ENCODE results near the gene OTOGL. TPM values are rescaled to one million over a fixed set of nuclear protein-coding genes. Genes with fewer than 3 reads are reported as not detected.

Gene OTOGL
- total and polyA plus RNA-seq, 8 donors, result 0.19 to 2.9 (median 0.33) TPM

DNA sequence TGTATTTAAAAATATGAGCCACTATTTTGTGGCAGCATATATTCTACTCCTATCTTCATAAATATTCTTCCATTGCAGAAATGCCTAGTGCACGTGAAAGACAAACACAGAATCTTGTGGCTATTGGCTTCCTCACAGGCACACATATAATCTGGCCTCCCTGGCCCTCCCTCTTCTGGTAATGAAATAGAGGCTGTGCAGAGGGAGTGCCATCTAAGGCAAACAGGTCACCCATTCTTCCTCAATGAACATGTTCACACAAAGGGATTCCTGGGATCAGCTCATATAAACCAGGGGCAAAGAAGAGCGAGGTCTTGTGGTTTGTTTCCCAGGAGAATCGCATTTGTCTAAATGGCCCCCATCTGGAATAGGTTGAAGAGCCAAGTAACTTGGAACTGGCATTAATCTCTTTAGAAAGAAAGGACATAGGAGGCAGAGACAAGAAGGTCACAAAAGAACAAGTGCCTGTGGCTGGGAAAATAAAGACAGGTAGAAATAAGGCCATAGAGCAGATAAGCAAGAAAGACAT is 173.1 kb downstream of the OTOGL start:
- Histone ChIP-seq H3K4me1 (no peaks in the 10 kb centered on the region), H3K4me3 (no peak overlapping the region), H3K27me3 (no peaks in the 10 kb centered on the region), H3K36me3 (no peaks in the 10 kb centered on the region), H3K27ac (no peak overlapping the region), H3K9me3 (no peaks in the 10 kb centered on the region)
- DNase-seq (no peak), ATAC-seq (no peak), FAIRE-seq (no peak)
- WGBS, 2 donors, result 78 to 86% methylated on average over 3 of the region's 3 CpGs
- TF ChIP-seq, protein P1, sequence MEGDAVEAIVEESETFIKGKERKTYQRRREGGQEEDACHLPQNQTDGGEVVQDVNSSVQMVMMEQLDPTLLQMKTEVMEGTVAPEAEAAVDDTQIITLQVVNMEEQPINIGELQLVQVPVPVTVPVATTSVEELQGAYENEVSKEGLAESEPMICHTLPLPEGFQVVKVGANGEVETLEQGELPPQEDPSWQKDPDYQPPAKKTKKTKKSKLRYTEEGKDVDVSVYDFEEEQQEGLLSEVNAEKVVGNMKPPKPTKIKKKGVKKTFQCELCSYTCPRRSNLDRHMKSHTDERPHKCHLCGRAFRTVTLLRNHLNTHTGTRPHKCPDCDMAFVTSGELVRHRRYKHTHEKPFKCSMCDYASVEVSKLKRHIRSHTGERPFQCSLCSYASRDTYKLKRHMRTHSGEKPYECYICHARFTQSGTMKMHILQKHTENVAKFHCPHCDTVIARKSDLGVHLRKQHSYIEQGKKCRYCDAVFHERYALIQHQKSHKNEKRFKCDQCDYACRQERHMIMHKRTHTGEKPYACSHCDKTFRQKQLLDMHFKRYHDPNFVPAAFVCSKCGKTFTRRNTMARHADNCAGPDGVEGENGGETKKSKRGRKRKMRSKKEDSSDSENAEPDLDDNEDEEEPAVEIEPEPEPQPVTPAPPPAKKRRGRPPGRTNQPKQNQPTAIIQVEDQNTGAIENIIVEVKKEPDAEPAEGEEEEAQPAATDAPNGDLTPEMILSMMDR (IDR thresholded peaks at IDR 0.05), result no peak
- intact Hi-C loops (cut with DNase I), result no loop called here

DNA sequence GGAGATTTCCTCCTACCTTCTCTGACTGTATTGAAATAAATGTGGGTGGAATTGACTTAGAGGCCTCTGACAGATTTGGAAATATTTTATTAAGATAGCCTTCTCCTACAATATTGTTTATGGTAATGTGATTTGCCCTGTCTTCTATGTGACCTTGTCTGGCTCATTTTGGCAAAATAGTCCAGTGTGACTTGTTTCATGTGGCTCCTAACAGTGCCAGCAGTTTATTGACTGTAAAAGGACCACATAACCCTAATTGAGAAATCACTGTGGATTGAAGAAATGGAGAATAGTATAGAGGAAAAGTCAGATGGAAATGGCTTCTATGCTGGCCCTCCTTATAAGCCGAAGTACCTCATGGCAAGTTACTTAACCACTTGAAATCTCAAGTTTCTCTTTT is 173.8 kb downstream of the OTOGL start:
- intact Hi-C loops (cut with DNase I), result no loop called here
- 94% methylated on average over 1 of the region's 1 CpG for WGBS, 2 donors
- no peak for ATAC-seq
- no peaks in the 10 kb centered on the region for H3K9me3 ChIP-seq
- no peaks in the 10 kb centered on the region for H3K27me3 ChIP-seq
- DNase-seq, result no peak
- H3K4me3 ChIP-seq, result no peak overlapping the region
- H3K4me1 ChIP-seq, result no peaks in the 10 kb centered on the region
- TF ChIP-seq, protein P1 (IDR thresholded peaks at IDR 0.05), result no peak
- no peak for FAIRE-seq
- no peaks in the 10 kb centered on the region for H3K36me3 ChIP-seq
- H3K27ac ChIP-seq, result no peak overlapping the region

DNA sequence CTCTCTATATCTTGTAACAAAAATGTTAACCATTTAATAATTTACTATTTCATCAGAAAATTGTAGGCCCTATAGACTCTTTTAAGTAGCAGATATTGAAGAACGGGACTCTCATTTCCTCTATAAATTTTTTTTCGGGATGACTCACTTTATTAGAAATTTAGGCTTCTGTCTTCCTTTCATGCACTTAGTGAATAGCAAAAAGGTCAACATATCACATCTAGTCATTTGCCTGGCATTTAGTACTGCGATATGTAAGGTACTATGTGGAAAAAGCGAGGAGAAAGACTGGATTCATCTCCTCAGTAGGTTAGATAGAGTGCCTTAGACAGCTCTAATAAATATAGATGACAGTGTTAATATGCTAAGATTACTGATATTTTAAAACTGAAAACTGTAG is 178.4 kb downstream of the OTOGL start:
- H3K4me3 ChIP-seq, result no peak overlapping the region
- DNase-seq (no peak), FAIRE-seq (no peak), ATAC-seq (no peak)
- WGBS, 2 donors, result 93 to 96% methylated on average over 4 of the region's 4 CpGs
- intact Hi-C loops (cut with DNase I), result no loop called here
- H3K36me3 ChIP-seq, result no peaks in the 10 kb centered on the region
- H3K27ac ChIP-seq, result no peak overlapping the region
- H3K9me3 ChIP-seq, result no peaks in the 10 kb centered on the region
- no peaks in the 10 kb centered on the region for H3K4me1 ChIP-seq
- H3K27me3 ChIP-seq, result no peaks in the 10 kb centered on the region
- TF ChIP-seq, protein P1 (IDR thresholded peaks at IDR 0.05), result no peak

DNA sequence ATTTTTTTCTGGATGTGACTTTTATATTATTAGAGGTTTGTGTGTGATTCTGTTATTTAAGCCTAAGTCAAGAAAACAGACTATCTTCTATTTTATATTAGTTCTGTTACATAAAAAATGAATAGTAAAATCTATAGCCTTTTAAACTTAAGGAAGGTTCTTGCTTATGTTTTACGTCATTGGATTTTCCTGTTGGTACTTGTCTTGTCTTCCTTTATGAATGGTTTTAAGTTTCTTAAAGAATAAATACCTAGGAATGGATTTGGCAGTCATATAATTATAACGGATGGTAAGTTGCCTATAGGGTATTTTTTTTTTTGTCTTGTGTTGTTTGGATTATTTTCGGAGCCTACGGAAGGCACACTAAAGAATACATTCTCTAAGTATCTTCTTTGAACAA is 182.9 kb downstream of the OTOGL start:
- no peaks in the 10 kb centered on the region for H3K36me3 ChIP-seq
- H3K4me1 ChIP-seq, result no peaks in the 10 kb centered on the region
- no peak overlapping the region for H3K4me3 ChIP-seq
- FAIRE-seq (no peak), ATAC-seq (no peak), DNase-seq (no peak)
- intact Hi-C loops (cut with DNase I), result no loop called here
- TF ChIP-seq, protein P1 (IDR thresholded peaks at IDR 0.05), result no peak
- no peaks in the 10 kb centered on the region for H3K9me3 ChIP-seq
- no peak overlapping the region for H3K27ac ChIP-seq
- WGBS, 2 donors, result 55 to 66% methylated on average over 4 of the region's 4 CpGs
- H3K27me3 ChIP-seq, result no peaks in the 10 kb centered on the region

DNA sequence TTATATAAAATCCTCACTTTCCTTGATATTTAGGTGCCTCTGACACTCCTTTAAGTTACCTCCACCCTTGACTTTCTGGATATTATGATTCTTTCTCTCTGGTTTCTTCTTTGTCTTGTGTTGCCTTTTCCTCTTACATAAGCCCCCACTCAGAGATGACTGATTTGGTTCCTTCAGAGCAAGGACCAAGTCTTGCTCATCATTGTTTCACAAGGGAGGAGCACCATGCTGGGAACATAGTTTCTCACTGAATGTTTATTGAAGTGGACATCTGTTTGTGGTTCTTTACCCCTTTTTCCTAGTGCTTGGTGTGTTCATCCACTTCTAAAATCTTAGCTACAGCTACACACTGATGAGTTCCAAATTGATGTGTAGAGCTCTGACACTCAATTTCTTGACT is 183.4 kb downstream of the OTOGL start:
- TF ChIP-seq, protein P1 (IDR thresholded peaks at IDR 0.05), result no peak
- FAIRE-seq (no peak), ATAC-seq (no peak), DNase-seq (no peak)
- Histone ChIP-seq H3K27ac (no peak overlapping the region), H3K9me3 (no peaks in the 10 kb centered on the region), H3K27me3 (no peaks in the 10 kb centered on the region), H3K36me3 (no peaks in the 10 kb centered on the region), H3K4me3 (no peak overlapping the region), H3K4me1 (no peaks in the 10 kb centered on the region)
- intact Hi-C loops (cut with DNase I), result no loop called here
